Ovary (tissue), 3 donors: ENCODE data around the gene NRARP.

ENCODE experiments used
- EP300 ChIP-seq: sonication (generic); formaldehyde crosslinking; IDR thresholded peaks from one replicate; pipeline ENCODE4 v1.6.1; 2017; ENCODE audit warnings: antibody characterized with exemption
- TF ChIP-seq, protein P1 (sequence below), 3 donors: fragments of 450-650 bp in 2 of 3; fragments of 200-600 bp in 1 of 3; IDR thresholded peaks; one replicate each; pipeline versions ENCODE4 v1.5.1 to v1.8.0; 2016 to 2022; ENCODE audit warnings: antibody characterized with exemption in 3 of 3, mild to moderate bottlenecking in 1 of 3
- donor health status: DM: no; HTN: no; CAD: no.

DNA sequence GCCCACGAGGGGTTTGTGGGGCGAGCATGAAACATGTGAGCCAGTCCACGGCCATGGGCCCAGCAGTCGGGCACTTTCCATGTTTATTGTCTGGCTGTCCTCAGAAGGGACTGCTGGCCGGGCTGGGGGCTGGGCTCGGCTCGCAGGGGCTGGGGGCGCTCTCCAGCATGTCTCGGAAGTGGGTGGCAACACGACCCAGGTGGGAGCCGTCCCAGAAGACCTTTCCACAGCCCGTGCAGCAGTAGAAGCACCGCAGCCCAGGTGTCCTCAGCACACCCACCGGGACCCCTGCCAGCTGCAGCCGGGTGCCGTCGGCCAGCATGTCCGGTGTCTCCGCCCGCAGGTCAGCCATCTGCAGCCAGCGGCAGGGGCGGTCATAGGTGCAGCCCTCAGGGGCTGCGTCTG is 4.8 kb upstream of the NRARP start:
- TF ChIP-seq, protein P1, sequence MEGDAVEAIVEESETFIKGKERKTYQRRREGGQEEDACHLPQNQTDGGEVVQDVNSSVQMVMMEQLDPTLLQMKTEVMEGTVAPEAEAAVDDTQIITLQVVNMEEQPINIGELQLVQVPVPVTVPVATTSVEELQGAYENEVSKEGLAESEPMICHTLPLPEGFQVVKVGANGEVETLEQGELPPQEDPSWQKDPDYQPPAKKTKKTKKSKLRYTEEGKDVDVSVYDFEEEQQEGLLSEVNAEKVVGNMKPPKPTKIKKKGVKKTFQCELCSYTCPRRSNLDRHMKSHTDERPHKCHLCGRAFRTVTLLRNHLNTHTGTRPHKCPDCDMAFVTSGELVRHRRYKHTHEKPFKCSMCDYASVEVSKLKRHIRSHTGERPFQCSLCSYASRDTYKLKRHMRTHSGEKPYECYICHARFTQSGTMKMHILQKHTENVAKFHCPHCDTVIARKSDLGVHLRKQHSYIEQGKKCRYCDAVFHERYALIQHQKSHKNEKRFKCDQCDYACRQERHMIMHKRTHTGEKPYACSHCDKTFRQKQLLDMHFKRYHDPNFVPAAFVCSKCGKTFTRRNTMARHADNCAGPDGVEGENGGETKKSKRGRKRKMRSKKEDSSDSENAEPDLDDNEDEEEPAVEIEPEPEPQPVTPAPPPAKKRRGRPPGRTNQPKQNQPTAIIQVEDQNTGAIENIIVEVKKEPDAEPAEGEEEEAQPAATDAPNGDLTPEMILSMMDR (IDR thresholded peaks at IDR 0.05) = no peak
- no peak for TF ChIP-seq EP300
